Sigmoid colon (tissue), 4 donors: Measurements from ENCODE around the gene NISCH.

ENCODE experiments used
- CTCF ChIP-seq, 4 experiments: fragments of 450-650 bp in 3 of 4; fragments of 200-600 bp in 1 of 4; IDR thresholded peaks; one replicate each; pipeline ENCODE4 v1.5.1; 2016 to 2019; ENCODE audit warnings: antibody characterized with exemption in 4 of 4, mild to moderate bottlenecking in 3 of 4, moderate library complexity in 2 of 4
- POLR2A ChIP-seq, 2 donors: fragments of 450-650 bp; IDR thresholded peaks; one replicate each; pipeline ENCODE4 v1.6.1; 2016; ENCODE audit warnings: antibody characterized with exemption in 2 of 2, mild to moderate bottlenecking in 2 of 2, moderate library complexity in 2 of 2
- POLR2AphosphoS5 ChIP-seq, 4 donors: sonication (generic); formaldehyde crosslinking; IDR thresholded peaks; one replicate each; pipeline ENCODE4 v1.6.1; 2017; ENCODE audit warnings: antibody characterized with exemption in 4 of 4

GRCh38 chr3:52504977-52505376 is 49.6 kb downstream of the NISCH start:
- TF ChIP-seq POLR2A (IDR thresholded peaks at IDR 0.05) (no peak), POLR2AphosphoS5 (IDR thresholded peaks at IDR 0.05) (no peak), CTCF (IDR thresholded peaks at IDR 0.05) (no peak)
